GM12878 (cell line): Measurements from ENCODE around the gene EFCAB7.

Experiments used
- EP300 ChIP-seq, 2 experiments: fragments of 150-350 bp in 1 of 2; IDR thresholded peaks; 2 replicates each; pipeline ENCODE4 v1.6.1; 2011 to 2012; ENCODE audit warnings: low read depth in 2 of 2, low read length in 2 of 2, borderline replicate concordance in 1 of 2, improper control_type of control experiment in 1 of 2, inconsistent platforms in 1 of 2; ENCODE audit not compliant: control insufficient read depth in 1 of 2
- SREBF1 ChIP-seq: IDR thresholded peaks from 2 replicates; pipeline ENCODE4 v1.6.1; 2012; ENCODE audit warnings: mild to moderate bottlenecking, low read length

DNA sequence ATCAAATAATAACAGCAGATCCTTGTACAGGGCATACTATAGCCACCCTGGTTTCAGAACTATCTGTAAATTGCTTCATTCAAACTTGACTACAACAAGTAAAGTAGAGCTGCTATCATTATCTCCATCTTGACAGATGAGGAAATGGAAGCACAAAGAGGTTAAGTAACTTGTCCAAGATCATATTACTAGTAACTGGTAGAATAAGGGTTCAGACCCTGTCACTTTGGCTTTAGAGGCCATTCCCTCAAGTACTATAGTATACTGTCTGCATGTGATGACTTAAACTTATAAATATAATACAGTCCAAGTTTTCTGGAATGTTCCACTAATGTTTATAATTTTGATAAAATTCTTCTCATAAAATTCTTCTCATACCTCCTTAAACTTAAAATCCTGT lies 94.7 kb downstream of the EFCAB7 start:
- TF ChIP-seq SREBF1 (no peak), EP300 (IDR thresholded peaks at IDR 0.05; ENCODE audit: borderline replicate concordance in 1 of 2, control insufficient read depth in 1 of 2, low read depth in 2 of 2, low read length in 2 of 2) (no peak)
